ENCODE data around the gene DCAF4. TPM values are rescaled to one million over a fixed set of nuclear protein-coding genes. Genes with fewer than 3 reads are reported as not detected.
A peak's percentile ranks its signal among the peaks of the same experiment; 100 is the strongest.

DCAF4 gene
- 21.1 TPM for total RNA-seq
- long read RNA-seq, partial matches to known transcripts: 1 of 15 reads
- long read RNA-seq, other reads (novel, unspliced or antisense): 11 of 15 reads

GRCh38 chr14:72926292-72927028, at the start of gene DCAF4:
DCAF4 (plus strand) TSS chr14:72926464; CDS start chr14:72937979, 11,515 bp downstream.
- Histone ChIP-seq H3K27ac (peak within 1 kb of the TSS; percentile 71), H3K4me1 (peaks cover 4% of the 10 kb centered on the region), H3K9me3 (no peaks in the 10 kb centered on the region), H3K36me3 (no peaks in the 10 kb centered on the region), H3K4me3 (peak within 1 kb of the TSS; percentile 81), H3K27me3 (no peaks in the 10 kb centered on the region)
- DNase-seq (peak; percentile 98), ATAC-seq (peak; percentile 97)
- TF ChIP-seq, protein P1, sequence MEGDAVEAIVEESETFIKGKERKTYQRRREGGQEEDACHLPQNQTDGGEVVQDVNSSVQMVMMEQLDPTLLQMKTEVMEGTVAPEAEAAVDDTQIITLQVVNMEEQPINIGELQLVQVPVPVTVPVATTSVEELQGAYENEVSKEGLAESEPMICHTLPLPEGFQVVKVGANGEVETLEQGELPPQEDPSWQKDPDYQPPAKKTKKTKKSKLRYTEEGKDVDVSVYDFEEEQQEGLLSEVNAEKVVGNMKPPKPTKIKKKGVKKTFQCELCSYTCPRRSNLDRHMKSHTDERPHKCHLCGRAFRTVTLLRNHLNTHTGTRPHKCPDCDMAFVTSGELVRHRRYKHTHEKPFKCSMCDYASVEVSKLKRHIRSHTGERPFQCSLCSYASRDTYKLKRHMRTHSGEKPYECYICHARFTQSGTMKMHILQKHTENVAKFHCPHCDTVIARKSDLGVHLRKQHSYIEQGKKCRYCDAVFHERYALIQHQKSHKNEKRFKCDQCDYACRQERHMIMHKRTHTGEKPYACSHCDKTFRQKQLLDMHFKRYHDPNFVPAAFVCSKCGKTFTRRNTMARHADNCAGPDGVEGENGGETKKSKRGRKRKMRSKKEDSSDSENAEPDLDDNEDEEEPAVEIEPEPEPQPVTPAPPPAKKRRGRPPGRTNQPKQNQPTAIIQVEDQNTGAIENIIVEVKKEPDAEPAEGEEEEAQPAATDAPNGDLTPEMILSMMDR (IDR thresholded peaks at IDR 0.05): no peak
- intact Hi-C loops (cut with DNase I): no loop called here

- no peak overlapping the region for H3K4me3 ChIP-seq
- TF ChIP-seq, protein P1 (IDR thresholded peaks at IDR 0.05): no peak
- no peak for DNase-seq
- H3K36me3 ChIP-seq: no peaks in the 10 kb centered on the region
- no peaks in the 10 kb centered on the region for H3K9me3 ChIP-seq
- H3K4me1 ChIP-seq: no peaks in the 10 kb centered on the region
- no peak for ATAC-seq
- no peak overlapping the region for H3K27ac ChIP-seq
- no peaks in the 10 kb centered on the region for H3K27me3 ChIP-seq
- intact Hi-C loops (cut with DNase I): no loop called here
Observed at GRCh38 chr14:72876710-72877063, 49.6 kb upstream of the DCAF4 start.

DNA sequence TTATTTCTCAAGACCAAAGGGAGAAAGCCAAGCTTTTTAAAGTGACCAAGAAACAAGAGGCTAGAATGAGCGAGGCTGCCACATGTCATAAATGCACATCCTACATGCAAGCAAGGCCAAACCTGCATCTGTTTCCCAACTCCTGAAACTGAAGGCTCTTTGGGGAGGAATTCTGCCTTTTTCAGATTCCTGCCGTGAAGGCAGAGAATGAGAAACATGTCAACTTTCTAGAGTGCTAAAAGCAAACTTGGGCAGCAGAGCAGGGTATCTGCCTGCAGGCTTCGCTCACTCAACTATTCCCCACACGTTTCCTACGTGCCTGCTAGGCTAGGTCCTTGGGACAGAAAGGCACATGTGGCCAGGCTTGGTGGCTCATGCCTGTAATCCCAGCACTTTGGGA, 47.5 kb upstream of the DCAF4 start:
- Histone ChIP-seq H3K4me3 (no peak overlapping the region), H3K9me3 (no peaks in the 10 kb centered on the region), H3K36me3 (no peaks in the 10 kb centered on the region), H3K27ac (no peak overlapping the region), H3K4me1 (no peaks in the 10 kb centered on the region), H3K27me3 (no peaks in the 10 kb centered on the region)
- no peak for ATAC-seq
- no peak for DNase-seq
- intact Hi-C loops (cut with DNase I): no loop called here
- TF ChIP-seq, protein P1 (IDR thresholded peaks at IDR 0.05): no peak

- intact Hi-C loops (cut with DNase I): no loop called here
- H3K27me3 ChIP-seq: no peaks in the 10 kb centered on the region
- no peaks in the 10 kb centered on the region for H3K36me3 ChIP-seq
- H3K4me3 ChIP-seq: no peak overlapping the region
- no peak for DNase-seq
- TF ChIP-seq, protein P1 (IDR thresholded peaks at IDR 0.05): no peak
- H3K9me3 ChIP-seq: no peaks in the 10 kb centered on the region
- no peaks in the 10 kb centered on the region for H3K4me1 ChIP-seq
- no peak overlapping the region for H3K27ac ChIP-seq
- ATAC-seq: no peak
Observed at GRCh38 chr14:72879431-72879830, 46.8 kb upstream of the DCAF4 start.

DNA sequence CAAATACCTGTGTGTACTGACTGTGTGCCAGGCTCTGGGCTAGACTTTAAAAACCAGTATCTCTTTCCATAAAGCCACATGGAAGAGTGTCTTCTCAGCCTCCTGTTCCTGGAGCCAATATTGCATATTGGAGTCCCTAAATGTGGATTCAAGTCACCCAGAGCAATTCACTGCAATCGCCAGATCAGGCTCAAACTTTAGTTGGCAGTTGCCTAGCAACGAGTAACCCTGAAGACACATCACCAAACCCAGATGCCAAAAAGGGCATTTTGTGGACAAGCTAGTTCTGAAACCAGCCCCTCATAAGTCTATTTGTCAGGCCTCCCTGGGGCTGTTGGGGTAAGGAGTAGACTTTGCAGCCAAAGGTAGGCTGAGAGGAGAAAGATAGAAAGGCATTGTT, 46.1 kb upstream of the DCAF4 start:
- H3K36me3 ChIP-seq: no peaks in the 10 kb centered on the region
- H3K9me3 ChIP-seq: no peaks in the 10 kb centered on the region
- TF ChIP-seq, protein P1 (IDR thresholded peaks at IDR 0.05): no peak
- DNase-seq: no peak
- no peak overlapping the region for H3K27ac ChIP-seq
- H3K4me1 ChIP-seq: no peaks in the 10 kb centered on the region
- H3K4me3 ChIP-seq: no peak overlapping the region
- H3K27me3 ChIP-seq: no peaks in the 10 kb centered on the region
- intact Hi-C loops (cut with DNase I): no loop called here
- ATAC-seq: no peak
